ENCODE data around the gene OR5AC2.

Gene OR5AC2

GRCh38 chr3:98056035-98056434, 30.9 kb upstream of the OR5AC2 start:
- DNase-seq (ENCODE audit: low read depth): no peak
- no peak for TF ChIP-seq CTCF (conservative IDR thresholded peaks at IDR 0.05; ENCODE audit: low read length)
- H3K4me3 ChIP-seq (ENCODE audit: low read length): no peak overlapping the region

- H3K4me3 ChIP-seq (ENCODE audit: low read length): no peak overlapping the region
- no peak for DNase-seq (ENCODE audit: low read depth)
- no peak for TF ChIP-seq CTCF (conservative IDR thresholded peaks at IDR 0.05; ENCODE audit: low read length)
Measured at GRCh38 chr3:98057631-98058030, 29.3 kb upstream of the OR5AC2 start.

GRCh38 chr3:98058244-98058960, 28.6 kb upstream of the OR5AC2 start:
- no peak for TF ChIP-seq CTCF (conservative IDR thresholded peaks at IDR 0.05; ENCODE audit: low read length)
- DNase-seq (ENCODE audit: low read depth): no peak
- H3K4me3 ChIP-seq (ENCODE audit: low read length): no peak overlapping the region

- no peak; the same call in 1 of the 2 replicates for TF ChIP-seq CTCF (conservative IDR thresholded peaks at IDR 0.05; ENCODE audit: low read length)
- DNase-seq (ENCODE audit: low read depth): no peak
- no peak overlapping the region for H3K4me3 ChIP-seq (ENCODE audit: low read length)
Measured at GRCh38 chr3:98068824-98069223, 18.1 kb upstream of the OR5AC2 start.

GRCh38 chr3:98070840-98071239, 16.1 kb upstream of the OR5AC2 start:
- no peak for TF ChIP-seq CTCF (conservative IDR thresholded peaks at IDR 0.05; ENCODE audit: low read length)
- DNase-seq (ENCODE audit: low read depth): no peak
- no peak overlapping the region for H3K4me3 ChIP-seq (ENCODE audit: low read length)

- DNase-seq (ENCODE audit: low read depth): no peak
- no peak for TF ChIP-seq CTCF (conservative IDR thresholded peaks at IDR 0.05; ENCODE audit: low read length)
- no peak overlapping the region for H3K4me3 ChIP-seq (ENCODE audit: low read length)
Measured at GRCh38 chr3:98073486-98073885, 13.5 kb upstream of the OR5AC2 start.

- no peak overlapping the region for H3K4me3 ChIP-seq (ENCODE audit: low read length)
- TF ChIP-seq CTCF (conservative IDR thresholded peaks at IDR 0.05; ENCODE audit: low read length): no peak
- no peak for DNase-seq (ENCODE audit: low read depth)
Measured at GRCh38 chr3:98095882-98096281, 8.9 kb downstream of the OR5AC2 start.

Measured in AG10803 (cell line).